T-cell (primary cell): Measurements from ENCODE around the gene SLC27A3. TPM values are rescaled to one million over a fixed set of nuclear protein-coding genes. Genes with fewer than 3 reads are reported as not detected.

ENCODE experiments used
- ATAC-seq, 4 experiments: fragments of 200-7000 bp in 3 of 4; fragments of 150-1000 bp in 1 of 4; cut with Tn5 transposase; replicated peaks in 1 of 4; 1 replicate in 3 of 4; 2 replicates in 1 of 4; pipeline ENCODE4 v1.10.0; 2021; ENCODE audit warnings: moderate library complexity in 3 of 4, mild to moderate bottlenecking in 2 of 4, moderate number of reproducible peaks in 1 of 4
- CTCF ChIA-PET, 2 donors: fragments of 300-600 bp; sonication (Branson Sonifier 250); formaldehyde crosslinking; loops; one replicate each; lab custom pipeline; 2022; ENCODE audit warnings: antibody characterized with exemption in 2 of 2; lab: Charles Lee
- POLR2A ChIA-PET, 2 donors: fragments of 300-600 bp; sonication (Branson Sonifier 250); formaldehyde crosslinking; loops; one replicate each; lab custom pipeline; 2022; ENCODE audit warnings: antibody characterized with exemption in 2 of 2; lab: Charles Lee
- DNase-seq, 35 experiments: peaks; one replicate each; pipeline versions ENCODE4 v3.0.0 to v3.0.0-alpha.2; 2013 to 2023
- H3K27ac ChIP-seq: one replicate; pipeline ENCODE4 v1.5.1; 2013; ENCODE audit warnings: low read length
- H3K27me3 ChIP-seq, 2 experiments: replicated peaks in 1 of 2; 1 replicate in 1 of 2; 2 replicates in 1 of 2; pipeline versions ENCODE4 v1.6.1 to v1.7.0; 2013; ENCODE audit warnings: low read length in 1 of 2, mixed read lengths in 1 of 2; ENCODE audit not compliant: control insufficient read depth in 2 of 2, insufficient read depth in 2 of 2; ENCODE audit errors: extremely low read depth in 1 of 2
- H3K36me3 ChIP-seq, 2 donors: 1 replicate in 1 of 2; 2 replicates in 1 of 2; pipeline versions ENCODE4 v1.6.1 to v1.7.0; 2013; ENCODE audit warnings: low read length in 1 of 2; ENCODE audit not compliant: control insufficient read depth in 2 of 2, insufficient read depth in 1 of 2; ENCODE audit errors: extremely low read depth in 1 of 2
- H3K4me1 ChIP-seq, 2 experiments: 1 replicate in 1 of 2; 2 replicates in 1 of 2; pipeline versions ENCODE4 v1.6.1 to v1.7.0; 2013; ENCODE audit warnings: low read length in 2 of 2, mixed read lengths in 1 of 2; ENCODE audit not compliant: insufficient read depth in 2 of 2, control insufficient read depth in 1 of 2; ENCODE audit errors: extremely low read depth in 1 of 2
- H3K4me3 ChIP-seq, 2 donors: 1 replicate in 1 of 2; 2 replicates in 1 of 2; pipeline versions ENCODE4 v1.5.1 to v1.7.0; 2013; ENCODE audit warnings: mild to moderate bottlenecking in 2 of 2, low read length in 1 of 2, moderate library complexity in 1 of 2; ENCODE audit not compliant: control insufficient read depth in 1 of 2; ENCODE audit errors: extremely low read depth in 1 of 2
- H3K9me3 ChIP-seq: 2 replicates; pipeline ENCODE4 v1.7.0; 2013
- H3K27ac Mint-ChIP-seq, 2 donors: one replicate each; pipeline ENCODE4 v1.8.0; 2020 to 2021; ENCODE audit warnings: mild to moderate bottlenecking in 2 of 2, mixed read lengths in 2 of 2
- H3K27me3 Mint-ChIP-seq, 2 donors: one replicate each; pipeline ENCODE4 v1.8.0; 2021 to 2022; ENCODE audit warnings: mixed read lengths in 2 of 2
- H3K36me3 Mint-ChIP-seq: one replicate; pipeline ENCODE4 v1.8.0; 2021; ENCODE audit warnings: mixed read lengths
- H3K4me1 Mint-ChIP-seq, 3 donors: one replicate each; pipeline ENCODE4 v1.8.0; 2020 to 2022; ENCODE audit warnings: mixed read lengths in 3 of 3, mild to moderate bottlenecking in 1 of 3
- H3K4me3 Mint-ChIP-seq, 3 donors: one replicate each; pipeline ENCODE4 v1.8.0; 2020 to 2022; ENCODE audit warnings: mild to moderate bottlenecking in 3 of 3, mixed read lengths in 3 of 3, moderate library complexity in 3 of 3
- H3K9me3 Mint-ChIP-seq, 3 donors: one replicate each; pipeline ENCODE4 v1.8.0; 2020 to 2022; ENCODE audit warnings: mixed read lengths in 3 of 3
- WGBS: methylation state at CpG from one replicate; pipeline ENCODE4 v1.1.5; 2013; ENCODE audit warnings: missing lambda C conversion rate; ENCODE audit not compliant: insufficient coverage; 5-methylcytosine and 5-hydroxymethylcytosine counted together
- total RNA-seq, 35 experiments: library from RNA in 6 of 35; stranded (reverse) in 6 of 35; fragments of 120-200 nt in 1 of 35; gene quantifications; one replicate each; pipeline versions ENCODE4 v1.2.1 to v1.2.4 and lab custom pipeline; 2013 to 2026

The SLC27A3 gene
- total RNA-seq, 5 donors from 2014 or later (not counting 1 experiment from before 2014, with no cell fraction given), result 11.0 to 24.5 (median 18.9) TPM

DNA sequence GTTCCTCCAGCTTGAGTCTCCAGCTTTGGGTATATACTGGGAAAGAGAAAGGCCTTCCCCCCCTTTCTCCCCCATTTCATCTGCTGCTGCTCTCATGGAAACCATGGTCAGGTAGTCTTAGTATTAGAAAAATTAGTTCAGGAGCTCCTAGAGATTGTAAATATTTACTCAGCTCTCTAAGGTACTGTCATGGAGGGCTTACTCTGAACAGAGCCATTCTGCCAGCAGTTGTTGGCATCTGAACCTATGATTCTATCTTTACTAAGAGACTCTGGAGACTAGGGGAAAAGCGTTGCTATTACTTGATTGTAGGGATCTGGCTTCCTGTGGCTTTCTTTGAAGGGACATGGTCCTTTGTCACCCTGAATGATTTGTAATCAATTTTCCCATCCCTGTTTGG is 41.2 kb upstream of the SLC27A3 start:
- Mint-ChIP-seq H3K4me1 (peaks cover 16 to 42% (median 35%) of the 10 kb centered on the region in 3 donors), H3K9me3 (no peaks in the 10 kb centered on the region), H3K27me3 (no peaks in the 10 kb centered on the region), H3K4me3 (no peak overlapping the region), H3K27ac (no peak overlapping the region), H3K36me3 (peaks cover 10% of the 10 kb centered on the region)
- H3K9me3 ChIP-seq, result no peaks in the 10 kb centered on the region
- WGBS, result 80% methylated on average over 1 of the region's 1 CpG
- peaks cover 0 to 4% of the 10 kb centered on the region in 2 donors for H3K36me3 ChIP-seq
- no peak for ATAC-seq
- H3K4me3 ChIP-seq, result no peak overlapping the region
- ChIA-PET POLR2A (interaction anchor here in 1 of 2 donors (0.6 kb wide), 1 partner anchor 159 kb away, joined by 14 read pairs; no protein-coding TSS in a partner anchor), CTCF (no interaction called here)
- no peaks in the 10 kb centered on the region for H3K27me3 ChIP-seq
- no peak overlapping the region for H3K27ac ChIP-seq
- peaks cover 6 to 12% of the 10 kb centered on the region in 2 experiments for H3K4me1 ChIP-seq
- DNase-seq, result no peak

DNA sequence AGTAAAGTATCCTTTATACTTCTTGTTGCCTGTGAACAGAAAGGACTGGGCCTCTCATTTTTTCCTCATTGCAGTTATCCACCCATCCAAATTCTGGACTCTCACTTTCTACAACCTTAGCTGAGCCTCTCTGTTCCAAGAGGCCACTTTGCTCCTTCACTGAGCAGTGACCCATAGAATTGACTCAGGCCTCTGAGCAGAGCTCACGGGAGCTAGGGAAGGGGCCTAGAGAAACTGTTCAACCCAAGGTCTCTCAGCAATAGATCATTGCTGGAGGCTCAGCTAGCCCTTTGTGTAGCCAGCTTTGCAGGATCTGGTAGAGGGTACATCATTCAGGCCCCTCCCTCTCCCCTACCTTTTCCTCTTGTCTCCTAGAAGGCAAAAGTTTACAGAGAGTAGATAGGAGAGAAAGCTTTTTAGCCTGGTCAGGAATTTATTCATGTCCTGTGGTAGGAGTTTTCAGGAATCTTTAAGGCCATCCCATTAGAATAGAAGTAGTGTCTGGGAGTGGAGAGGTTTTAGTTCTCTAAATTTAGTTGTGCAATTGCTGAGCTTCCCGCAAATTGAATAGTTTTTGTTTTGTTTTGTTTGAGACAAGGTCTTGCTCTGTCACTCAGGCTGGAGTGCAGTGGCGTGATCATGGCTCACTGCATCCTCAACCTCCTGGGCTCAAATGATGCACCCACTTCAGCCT is 40.7 kb upstream of the SLC27A3 start:
- peaks cover 10% of the 10 kb centered on the region for H3K36me3 Mint-ChIP-seq
- ATAC-seq, result no peak
- H3K4me3 Mint-ChIP-seq, result no peak overlapping the region
- DNase-seq, result no peak
- H3K27ac Mint-ChIP-seq, result no peak overlapping the region
- H3K27ac ChIP-seq, result no peak overlapping the region
- H3K9me3 ChIP-seq, result no peaks in the 10 kb centered on the region
- no peak overlapping the region for H3K4me3 ChIP-seq
- POLR2A ChIA-PET, result interaction anchor here (0.6 kb wide), 2 partner anchors 100 to 158 kb away, joined by 4 to 14 read pairs; no protein-coding TSS in a partner anchor
- no peaks in the 10 kb centered on the region for H3K9me3 Mint-ChIP-seq
- peaks cover 11 to 36% (median 30%) of the 10 kb centered on the region in 3 donors for H3K4me1 Mint-ChIP-seq
- CTCF ChIA-PET, result no interaction called here
- H3K4me1 ChIP-seq, result peaks cover 4 to 6% of the 10 kb centered on the region in 2 experiments
- WGBS, result 100% methylated on average over 1 of the region's 3 CpGs
- no peaks in the 10 kb centered on the region for H3K27me3 Mint-ChIP-seq
- peaks cover 0 to 4% of the 10 kb centered on the region in 2 donors for H3K36me3 ChIP-seq
- no peaks in the 10 kb centered on the region for H3K27me3 ChIP-seq

DNA sequence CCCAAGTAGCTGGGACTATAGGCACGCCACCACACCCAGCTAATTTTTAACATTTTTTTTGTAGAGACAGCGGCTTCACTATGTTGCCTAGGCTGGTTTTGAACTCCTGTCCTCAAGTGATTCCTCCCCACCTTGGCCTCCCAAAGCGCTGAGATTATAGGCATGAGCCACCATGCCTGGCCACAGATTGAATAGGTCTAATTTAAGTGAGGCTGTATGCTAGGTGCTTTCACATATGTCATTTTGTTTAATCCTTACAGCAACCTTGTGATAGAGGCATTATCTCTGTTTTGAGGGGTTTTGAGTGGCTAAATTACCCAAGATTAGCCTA is 40.2 kb upstream of the SLC27A3 start:
- Histone ChIP-seq H3K4me3 (no peak overlapping the region), H3K27me3 (no peaks in the 10 kb centered on the region), H3K27ac (no peak overlapping the region), H3K4me1 (peaks cover 2 to 6% of the 10 kb centered on the region in 2 experiments), H3K9me3 (no peaks in the 10 kb centered on the region), H3K36me3 (peaks cover 0 to 4% of the 10 kb centered on the region in 2 donors)
- ChIA-PET CTCF (no interaction called here), POLR2A (no interaction called here)
- WGBS, result 100% methylated on average over 2 of the region's 3 CpGs
- no peak for DNase-seq
- no peak for ATAC-seq
- H3K4me3 Mint-ChIP-seq, result no peak overlapping the region
- H3K27ac Mint-ChIP-seq, result no peak overlapping the region
- no peaks in the 10 kb centered on the region for H3K9me3 Mint-ChIP-seq
- H3K4me1 Mint-ChIP-seq, result peaks cover 9 to 31% (median 24%) of the 10 kb centered on the region in 3 donors
- H3K36me3 Mint-ChIP-seq, result peaks cover 10% of the 10 kb centered on the region
- H3K27me3 Mint-ChIP-seq, result no peaks in the 10 kb centered on the region

DNA sequence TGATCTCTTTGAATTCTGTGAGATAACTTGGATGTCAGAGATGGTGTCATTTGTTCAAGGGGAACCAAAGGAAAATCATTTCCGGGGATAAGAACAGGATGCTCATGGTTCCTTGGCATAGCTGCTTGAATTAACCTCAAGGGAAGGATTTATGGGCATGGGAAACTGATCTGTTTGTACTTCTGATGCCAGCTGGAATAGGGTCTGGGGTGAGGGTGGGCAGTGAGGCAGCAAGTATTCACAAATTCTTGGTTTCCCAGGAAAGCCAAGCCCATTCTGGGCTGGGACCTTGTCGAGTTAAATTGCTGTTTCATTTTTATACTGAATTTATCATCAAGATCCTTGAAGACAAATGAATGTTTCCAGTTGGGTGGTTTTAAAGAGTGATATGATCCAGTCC is 33.2 kb upstream of the SLC27A3 start:
- POLR2A ChIA-PET, result no interaction called here
- Mint-ChIP-seq H3K27ac (no peak overlapping the region), H3K9me3 (no peaks in the 10 kb centered on the region), H3K4me3 (no peak overlapping the region), H3K4me1 (peaks cover 9 to 24% (median 14%) of the 10 kb centered on the region in 3 donors), H3K36me3 (peaks cover 39% of the 10 kb centered on the region), H3K27me3 (no peaks in the 10 kb centered on the region)
- Histone ChIP-seq H3K9me3 (no peaks in the 10 kb centered on the region), H3K4me3 (no peak overlapping the region), H3K4me1 (no peaks in the 10 kb centered on the region), H3K27ac (no peak overlapping the region), H3K27me3 (no peaks in the 10 kb centered on the region), H3K36me3 (peaks cover 7 to 55% of the 10 kb centered on the region in 2 donors)
- no peak for ATAC-seq
- no peak for DNase-seq
- CTCF ChIA-PET, result interaction anchor here in 1 of 2 donors (0.9 kb wide), 1 partner anchor 9 kb away, joined by 3 read pairs; no protein-coding TSS in a partner anchor
- WGBS, result 100% methylated on average over 1 of the region's 2 CpGs

DNA sequence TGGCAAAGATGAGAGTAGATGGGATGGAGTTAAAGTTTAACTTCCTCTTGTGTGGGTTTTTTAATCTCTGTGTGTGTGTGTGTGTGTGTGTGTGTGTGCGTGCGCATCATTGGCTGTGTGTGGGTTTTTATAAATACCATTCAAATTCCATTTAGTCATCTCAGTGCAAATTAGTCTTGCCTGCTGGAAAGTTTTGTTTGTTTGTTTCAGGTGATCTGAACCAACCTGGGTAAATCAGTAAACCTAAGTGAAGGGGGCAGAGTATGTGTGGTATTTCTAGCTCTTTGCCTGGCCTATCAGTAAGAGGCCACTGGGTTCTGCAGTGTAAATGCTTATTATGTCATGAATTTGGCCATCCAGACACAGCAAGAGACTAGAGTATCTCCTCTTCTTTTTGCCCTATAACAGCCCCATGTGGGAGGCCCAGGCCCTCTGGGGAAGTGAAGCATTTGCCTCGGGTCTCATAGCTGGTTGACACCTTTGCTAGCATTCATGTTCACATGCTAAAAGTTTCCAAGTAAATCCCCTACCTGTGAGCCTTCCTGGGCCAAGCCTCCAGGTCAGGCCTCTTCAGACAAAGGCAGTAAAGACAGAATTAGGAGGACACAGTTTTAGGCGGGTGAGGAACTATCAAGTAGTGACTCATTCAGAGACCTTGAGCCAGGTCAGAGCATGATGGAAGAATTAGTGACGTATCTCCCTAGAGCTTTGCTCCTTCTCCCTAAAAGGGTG is 32.6 kb upstream of the SLC27A3 start:
- ChIA-PET POLR2A (interaction anchor here in 1 of 2 donors (0.5 kb wide), 1 partner anchor 149 kb away, joined by 3 read pairs; no protein-coding TSS in a partner anchor), CTCF (interaction anchor here in 1 of 2 donors (0.5 to 1.2 kb wide), 4 partner anchors 17 to 232 kb away, joined by 3 to 7 read pairs (median 3); no protein-coding TSS in a partner anchor)
- WGBS, result 67% methylated on average over 1 of the region's 5 CpGs
- no peak for DNase-seq
- Histone ChIP-seq H3K27me3 (no peaks in the 10 kb centered on the region), H3K9me3 (no peaks in the 10 kb centered on the region), H3K4me3 (no peak overlapping the region), H3K4me1 (no peaks in the 10 kb centered on the region), H3K36me3 (peaks cover 7 to 61% of the 10 kb centered on the region in 2 donors), H3K27ac (no peak overlapping the region)
- H3K4me1 Mint-ChIP-seq, result peaks cover 9 to 23% (median 11%) of the 10 kb centered on the region in 3 donors
- H3K9me3 Mint-ChIP-seq, result no peaks in the 10 kb centered on the region
- no peak for ATAC-seq
- peaks cover 43% of the 10 kb centered on the region for H3K36me3 Mint-ChIP-seq
- no peaks in the 10 kb centered on the region for H3K27me3 Mint-ChIP-seq
- H3K4me3 Mint-ChIP-seq, result no peak overlapping the region
- H3K27ac Mint-ChIP-seq, result no peak overlapping the region

DNA sequence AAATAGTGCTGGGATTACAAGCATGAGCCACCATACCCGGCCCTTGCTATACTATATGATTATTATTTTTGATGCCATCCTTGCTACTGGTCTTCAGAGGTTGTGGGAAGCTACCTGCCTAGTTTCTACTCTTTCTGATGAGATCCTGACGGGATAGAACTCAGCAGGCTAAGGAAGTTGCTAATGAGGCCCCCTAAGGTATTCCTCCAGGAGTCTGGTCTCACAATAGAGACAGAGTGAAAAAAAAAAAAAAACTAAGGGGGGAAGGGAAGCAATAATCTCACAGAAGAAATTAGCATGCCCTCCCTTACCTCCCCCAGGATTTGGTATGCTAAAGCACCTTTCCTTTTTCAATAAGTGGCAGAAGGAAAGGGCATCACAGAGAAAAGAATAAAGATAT is 29.8 kb upstream of the SLC27A3 start:
- Mint-ChIP-seq H3K27me3 (no peaks in the 10 kb centered on the region), H3K9me3 (no peaks in the 10 kb centered on the region), H3K4me3 (no peak overlapping the region), H3K27ac (no peak overlapping the region), H3K36me3 (peaks cover 55% of the 10 kb centered on the region), H3K4me1 (peaks cover 14 to 26% (median 15%) of the 10 kb centered on the region in 3 donors)
- POLR2A ChIA-PET, result no interaction called here
- no peak overlapping the region for H3K4me3 ChIP-seq
- no peaks in the 10 kb centered on the region for H3K27me3 ChIP-seq
- H3K27ac ChIP-seq, result no peak overlapping the region
- no CpG with 5 or more reads among the region's 2 CpGs for WGBS
- H3K9me3 ChIP-seq, result no peaks in the 10 kb centered on the region
- CTCF ChIA-PET, result interaction anchor here (0.5 to 0.7 kb wide), 2 partner anchors 42 to 243 kb away, joined by 3 to 6 read pairs; no protein-coding TSS in a partner anchor
- no peaks in the 10 kb centered on the region for H3K4me1 ChIP-seq
- ATAC-seq (no peak), DNase-seq (no peak)
- peaks cover 7 to 81% of the 10 kb centered on the region in 2 donors for H3K36me3 ChIP-seq
